Fibroblast of lung (primary cell): ENCODE results near the gene LIG1.

ENCODE experiments used
- CTCF ChIP-seq, 2 donors: IDR thresholded peaks in 1 of 2; conservative IDR thresholded peaks in 1 of 2; 1 replicate in 1 of 2; 2 replicates in 1 of 2; pipeline ENCODE4 v1.5.1; 2011 to 2012; ENCODE audit warnings: low read length in 2 of 2, control low read depth in 1 of 2, inconsistent platforms in 1 of 2, low read depth in 1 of 2, mild to moderate bottlenecking in 1 of 2
- EZH2 ChIP-seq: IDR thresholded peaks from 2 replicates; pipeline ENCODE4 v1.5.1; 2012; ENCODE audit warnings: low read length, control low read depth, mild to moderate bottlenecking; ENCODE audit errors: missing control alignments

DNA sequence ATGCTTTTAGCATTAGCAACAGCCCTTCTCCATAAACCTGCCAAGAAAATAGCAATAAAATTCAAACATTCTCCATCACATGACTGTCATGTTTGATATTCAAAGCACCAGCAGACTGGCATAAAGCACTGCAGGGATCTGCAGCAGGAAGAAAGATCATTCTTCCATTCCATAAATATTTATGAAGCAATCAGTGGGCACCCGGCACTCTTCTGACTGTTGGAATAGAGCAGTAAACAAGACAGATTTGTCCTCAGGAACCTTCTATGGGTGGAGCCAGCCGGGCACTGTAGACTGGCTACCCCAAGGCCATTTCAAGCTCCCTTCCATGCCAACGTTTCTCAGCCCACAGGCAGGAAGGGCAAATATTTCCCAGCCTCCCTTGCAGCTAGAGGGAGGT, 85.1 kb downstream of the LIG1 start:
- no peak for TF ChIP-seq CTCF (conservative IDR thresholded peaks at IDR 0.05 in 1 of 2, IDR thresholded peaks at IDR 0.05 in 1 of 2; ENCODE audit: low read depth in 1 of 2, low read length in 2 of 2)
- no peak for TF ChIP-seq EZH2
